HG03469 (cell line): Measurements from ENCODE around the gene TNIP1.

Source experiments
- ATAC-seq: cut with Tn5 transposase; IDR thresholded peaks from one replicate; pipeline ENCODE4 v1.9.1; 2021; ENCODE audit warnings: mild to moderate bottlenecking, moderate library complexity, moderate number of reproducible peaks; ENCODE audit not compliant: unreplicated experiment

TNIP1 gene, protein sequence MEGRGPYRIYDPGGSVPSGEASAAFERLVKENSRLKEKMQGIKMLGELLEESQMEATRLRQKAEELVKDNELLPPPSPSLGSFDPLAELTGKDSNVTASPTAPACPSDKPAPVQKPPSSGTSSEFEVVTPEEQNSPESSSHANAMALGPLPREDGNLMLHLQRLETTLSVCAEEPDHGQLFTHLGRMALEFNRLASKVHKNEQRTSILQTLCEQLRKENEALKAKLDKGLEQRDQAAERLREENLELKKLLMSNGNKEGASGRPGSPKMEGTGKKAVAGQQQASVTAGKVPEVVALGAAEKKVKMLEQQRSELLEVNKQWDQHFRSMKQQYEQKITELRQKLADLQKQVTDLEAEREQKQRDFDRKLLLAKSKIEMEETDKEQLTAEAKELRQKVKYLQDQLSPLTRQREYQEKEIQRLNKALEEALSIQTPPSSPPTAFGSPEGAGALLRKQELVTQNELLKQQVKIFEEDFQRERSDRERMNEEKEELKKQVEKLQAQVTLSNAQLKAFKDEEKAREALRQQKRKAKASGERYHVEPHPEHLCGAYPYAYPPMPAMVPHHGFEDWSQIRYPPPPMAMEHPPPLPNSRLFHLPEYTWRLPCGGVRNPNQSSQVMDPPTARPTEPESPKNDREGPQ

DNA sequence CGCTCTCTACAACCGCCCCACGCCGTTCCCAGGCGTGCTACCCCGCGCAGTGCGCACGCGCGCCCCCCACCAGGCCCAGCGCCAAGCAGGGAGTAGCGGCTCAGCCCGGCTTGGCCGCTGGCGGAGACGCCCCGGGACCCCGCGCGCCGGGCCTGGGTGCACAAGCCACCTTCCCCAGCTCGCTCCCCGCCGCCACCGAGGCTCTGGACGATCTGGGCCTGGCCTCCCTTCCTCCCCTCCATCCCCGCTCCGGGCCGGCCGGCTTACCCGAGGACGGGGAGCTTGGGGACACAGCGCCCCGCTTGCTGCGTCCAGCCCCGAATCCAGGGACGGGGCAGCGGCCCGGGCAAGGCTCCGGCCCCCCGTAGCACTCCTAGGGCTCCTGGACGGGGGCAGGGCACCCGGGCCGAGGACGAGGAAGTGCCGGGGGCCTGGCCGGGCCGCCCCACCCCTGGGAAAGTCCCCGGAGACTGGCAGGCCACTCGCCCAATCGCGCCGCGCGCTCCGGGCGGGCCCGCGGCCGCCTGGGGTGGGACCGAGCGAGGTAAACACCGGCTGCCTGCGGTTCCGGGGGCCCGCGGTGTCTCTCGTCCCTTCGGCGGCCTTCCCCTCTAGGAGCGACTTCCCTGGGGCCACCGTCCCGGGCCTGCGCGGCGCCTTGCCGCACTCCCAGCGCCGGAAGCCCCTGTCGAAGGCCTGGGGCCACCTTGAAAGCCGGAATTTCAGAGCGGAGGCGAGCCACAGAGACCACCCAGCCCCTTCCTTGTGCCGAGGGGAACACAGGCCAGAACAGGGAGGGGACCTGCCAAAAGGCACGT, at the start of gene TNIP1:
TSS of gene TNIP1 (minus strand) at position 422 of the 818 bp plus-strand sequence. CDS start 15,939 bp downstream, outside the sequence.
- ATAC-seq: peak; percentile 72

DNA sequence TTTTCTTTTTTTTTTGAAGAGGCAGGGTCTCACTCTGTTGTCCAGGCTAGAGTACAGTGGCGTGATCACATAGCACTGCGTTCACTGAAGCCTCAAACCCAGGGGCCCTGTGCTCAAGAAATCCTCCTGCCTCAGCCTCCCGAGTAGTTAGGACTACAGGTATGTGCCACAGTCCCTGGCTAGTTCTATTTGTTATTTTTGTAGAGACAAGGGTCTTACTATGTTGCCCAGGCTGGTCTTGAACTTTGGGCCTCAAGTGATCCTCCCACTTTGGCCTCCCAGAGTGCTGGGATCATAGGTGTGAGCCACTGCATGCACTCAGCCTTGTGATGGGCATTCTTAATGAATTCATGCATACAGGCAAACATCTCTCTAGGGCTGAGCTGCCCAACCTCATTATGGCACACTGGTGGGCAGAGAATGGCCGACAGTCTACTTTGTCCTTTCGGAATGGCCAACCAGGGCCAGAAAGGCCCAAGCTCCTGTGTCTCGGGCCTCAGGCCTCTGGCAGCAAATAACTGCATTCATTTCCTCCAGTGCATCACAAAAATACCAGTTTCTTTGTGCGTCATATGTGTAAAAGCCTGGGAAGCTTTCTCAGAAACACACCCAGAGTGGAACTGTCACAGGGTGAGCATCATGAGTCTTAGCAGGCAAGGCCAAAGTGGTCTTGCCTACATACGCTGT, 49.5 kb upstream of the TNIP1 start:
- ATAC-seq: no peak

DNA sequence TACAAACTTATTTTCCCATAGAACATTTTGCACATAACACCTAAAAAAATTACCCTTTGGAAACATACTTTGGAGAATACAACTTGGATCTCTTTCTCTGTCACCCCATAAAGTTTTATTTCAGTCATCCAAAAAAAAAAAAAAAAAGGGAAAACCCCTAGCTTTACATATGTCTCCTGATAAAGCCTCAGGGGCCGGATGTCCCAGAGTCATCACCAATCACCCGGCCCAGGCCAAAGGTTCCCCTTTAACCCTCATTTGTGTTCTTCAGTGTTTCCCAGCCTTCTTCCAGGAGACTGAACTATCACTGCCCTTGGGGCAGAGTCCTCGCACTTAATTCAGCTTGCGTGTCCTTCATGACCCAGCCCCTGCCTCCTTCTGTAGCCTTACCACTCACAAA, 48.0 kb upstream of the TNIP1 start:
- no peak for ATAC-seq

DNA sequence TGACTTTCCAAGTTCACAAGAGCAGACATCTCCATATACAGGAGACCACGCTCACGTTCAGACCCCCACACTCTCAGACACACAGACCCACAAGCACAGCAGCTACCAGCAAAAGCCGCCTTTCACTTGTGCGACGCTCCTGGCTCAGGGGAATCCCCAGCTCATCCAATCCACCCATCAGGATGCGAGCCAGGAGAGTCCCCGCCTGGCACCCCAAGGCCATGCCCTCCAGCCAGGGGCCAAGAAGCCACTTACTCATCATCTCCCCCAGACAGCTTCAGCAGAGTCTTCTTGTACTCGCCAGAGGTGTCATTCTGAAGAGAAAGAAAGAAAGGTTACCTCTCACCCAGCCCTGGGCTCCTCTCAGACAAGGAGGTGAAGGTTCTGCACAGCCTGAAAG, 47.1 kb upstream of the TNIP1 start:
- ATAC-seq: no peak

DNA sequence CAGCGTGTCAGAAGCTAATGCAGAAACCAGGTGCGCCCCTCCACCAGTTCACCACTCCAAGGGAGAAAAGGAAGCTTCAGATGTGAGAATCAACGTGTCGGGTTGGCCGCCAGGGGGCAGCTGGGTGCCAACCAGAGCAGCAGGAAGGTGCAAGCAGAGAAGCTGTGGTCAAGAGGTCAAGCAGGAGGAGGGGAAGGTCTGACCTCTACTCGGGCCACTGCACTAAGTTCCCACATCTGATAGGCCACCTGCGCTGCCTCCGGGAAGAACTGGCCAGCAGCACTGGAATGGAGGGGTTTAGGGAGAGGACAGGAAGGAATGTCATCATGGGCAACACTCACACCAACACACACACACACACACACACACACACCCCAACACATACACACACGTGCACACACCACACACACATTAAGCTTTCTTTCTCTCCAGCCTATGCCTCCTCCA, 45.4 kb upstream of the TNIP1 start:
- ATAC-seq: no peak

DNA sequence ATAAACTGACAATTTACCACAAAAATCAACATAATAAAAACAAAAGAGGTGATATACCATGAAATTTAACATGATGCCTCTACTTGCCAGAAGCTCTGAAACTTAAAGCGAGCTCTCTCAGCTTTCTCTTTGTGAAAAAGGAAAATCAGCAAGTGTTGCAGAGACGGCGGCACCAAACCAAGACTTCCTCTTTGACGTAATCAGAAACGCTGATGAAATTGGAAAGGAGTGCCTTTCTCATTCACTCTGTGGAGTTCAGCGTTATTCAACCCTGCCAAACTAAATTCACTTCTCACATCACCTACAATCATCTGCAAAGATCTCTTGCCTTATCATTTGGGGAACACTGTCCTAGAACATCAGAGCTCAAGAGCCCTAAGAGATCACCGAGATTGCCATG, 44.6 kb upstream of the TNIP1 start:
- no peak for ATAC-seq

DNA sequence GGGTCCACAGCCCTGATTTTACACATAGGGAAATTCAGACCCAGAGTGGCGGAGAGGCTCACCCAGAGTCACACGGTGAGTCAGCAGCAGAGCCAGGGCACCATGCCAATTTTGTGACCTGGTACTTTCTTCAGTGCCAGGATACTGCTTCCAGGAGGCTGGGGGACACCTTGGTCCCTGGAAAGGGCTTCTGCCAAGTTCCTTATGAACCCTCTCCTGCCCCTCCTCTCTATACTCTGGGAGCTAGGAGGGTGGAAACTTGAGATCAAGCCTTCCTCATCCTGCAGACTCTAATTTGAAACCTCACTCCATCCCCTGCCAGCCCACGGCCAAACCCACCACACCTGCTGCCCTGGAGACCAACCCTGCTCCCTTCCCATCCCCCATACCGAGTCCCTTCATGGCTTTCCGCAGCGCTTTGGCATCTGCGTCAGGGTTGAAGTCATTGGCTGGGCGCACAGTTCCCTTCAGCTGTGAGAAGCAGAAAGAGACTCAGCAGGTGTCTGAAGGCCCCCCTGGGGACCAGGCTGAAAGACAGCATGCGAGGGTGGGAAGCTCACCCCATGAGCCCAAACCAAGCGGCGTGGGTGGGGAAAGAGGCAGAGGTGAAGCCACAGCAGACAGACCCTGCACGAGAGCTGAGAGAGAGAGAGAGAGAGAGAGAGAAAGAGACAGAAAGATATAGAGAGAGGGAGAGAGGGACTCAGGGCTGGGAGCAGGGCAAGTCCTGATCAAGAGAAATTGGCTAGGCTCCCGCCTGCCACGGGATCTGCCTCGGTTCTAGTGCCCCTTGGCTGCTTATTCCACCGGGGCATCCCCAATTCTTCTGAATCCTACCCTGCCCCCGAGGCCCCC, 43.3 kb upstream of the TNIP1 start:
- peak; percentile 82 for ATAC-seq

DNA sequence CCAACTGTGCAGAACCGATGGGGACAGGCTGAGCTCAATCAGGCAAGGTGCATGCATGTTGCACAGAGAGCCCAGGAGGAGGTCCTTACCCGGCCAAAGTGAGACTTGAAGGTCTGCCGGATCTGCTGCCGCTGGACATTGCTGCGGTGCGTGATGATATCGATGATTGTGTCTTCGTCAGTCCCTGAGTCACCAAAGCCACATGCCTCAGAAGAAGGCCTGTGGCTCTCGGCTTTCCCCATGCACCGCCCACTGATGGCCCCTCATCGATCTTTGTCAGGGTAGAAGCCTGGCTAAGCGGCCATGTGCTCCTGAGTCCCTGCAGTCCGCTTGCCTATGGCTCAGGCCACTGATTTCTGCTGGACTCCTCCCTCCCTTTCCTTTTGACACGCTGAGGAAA, 42.0 kb upstream of the TNIP1 start:
- no peak for ATAC-seq

DNA sequence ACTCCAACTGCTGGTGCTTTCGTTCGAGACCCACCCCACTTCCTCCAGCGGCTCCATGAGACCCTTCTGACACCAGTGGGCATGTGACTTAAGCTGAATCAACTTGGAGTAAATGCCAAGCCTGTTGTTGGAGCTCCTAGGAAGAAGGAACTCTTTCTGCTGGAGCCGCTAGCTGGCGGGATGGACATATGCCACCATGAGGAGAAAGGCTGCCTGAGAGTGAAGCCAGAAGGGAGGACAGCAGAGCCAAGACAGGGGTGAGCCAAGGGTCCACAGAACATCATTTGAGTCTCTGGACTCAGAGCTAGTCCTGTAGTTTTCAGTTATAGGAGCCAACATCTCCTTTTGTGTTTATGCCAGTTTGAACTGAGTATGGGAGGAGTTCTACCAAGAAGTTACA, 40.8 kb upstream of the TNIP1 start:
- no peak for ATAC-seq

DNA sequence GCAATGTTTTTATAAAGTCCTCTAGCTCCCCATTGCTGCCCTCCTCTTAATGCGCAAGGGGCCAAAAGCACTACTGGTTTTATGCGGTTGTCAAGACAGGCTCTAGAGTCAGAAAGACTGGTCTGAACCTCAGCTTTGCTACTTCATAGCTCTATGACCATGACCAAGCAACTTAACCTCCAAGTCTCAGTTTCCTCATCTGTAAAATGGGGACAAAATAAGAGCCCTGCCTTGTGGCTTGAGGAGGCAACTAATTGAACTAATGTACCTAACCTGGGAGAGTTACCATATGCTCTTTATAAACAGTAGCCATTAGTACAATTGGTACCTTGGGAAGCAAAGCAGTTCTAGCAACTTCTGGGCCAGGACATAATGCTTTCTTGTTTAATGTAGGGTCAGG, 40.3 kb upstream of the TNIP1 start:
- no peak for ATAC-seq

DNA sequence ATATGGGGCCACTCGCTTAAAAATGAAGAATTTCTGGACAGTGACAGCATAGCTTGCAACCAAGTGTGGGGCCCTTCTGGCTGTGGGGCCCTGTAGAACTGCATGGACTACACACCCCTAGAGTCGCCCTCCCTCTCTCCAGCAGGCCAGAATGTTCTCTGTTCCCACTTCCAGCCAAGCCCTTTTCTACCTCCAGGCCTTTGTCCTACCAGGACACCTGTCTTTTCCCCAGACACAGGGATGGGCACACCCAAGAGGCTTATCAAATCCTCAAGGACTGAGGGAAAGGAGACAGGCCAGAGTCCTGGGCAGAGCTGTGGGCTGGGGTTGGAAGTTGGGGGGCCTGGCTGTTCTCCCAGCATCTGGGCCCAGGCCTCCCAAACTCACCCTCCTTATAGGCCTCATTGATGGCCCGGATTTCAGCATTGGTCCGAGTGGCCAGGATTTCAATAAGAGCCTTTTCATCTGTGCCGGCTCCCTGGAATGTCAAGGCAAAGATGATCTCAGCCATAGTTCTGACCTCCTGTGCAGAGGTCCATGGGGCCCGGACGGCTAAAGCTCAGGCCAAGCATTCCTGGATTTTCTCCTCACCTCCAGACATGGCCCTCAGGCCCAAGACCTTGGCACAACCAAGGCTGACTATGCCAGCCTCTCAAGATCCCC, 38.2 kb upstream of the TNIP1 start:
- ATAC-seq: no peak

DNA sequence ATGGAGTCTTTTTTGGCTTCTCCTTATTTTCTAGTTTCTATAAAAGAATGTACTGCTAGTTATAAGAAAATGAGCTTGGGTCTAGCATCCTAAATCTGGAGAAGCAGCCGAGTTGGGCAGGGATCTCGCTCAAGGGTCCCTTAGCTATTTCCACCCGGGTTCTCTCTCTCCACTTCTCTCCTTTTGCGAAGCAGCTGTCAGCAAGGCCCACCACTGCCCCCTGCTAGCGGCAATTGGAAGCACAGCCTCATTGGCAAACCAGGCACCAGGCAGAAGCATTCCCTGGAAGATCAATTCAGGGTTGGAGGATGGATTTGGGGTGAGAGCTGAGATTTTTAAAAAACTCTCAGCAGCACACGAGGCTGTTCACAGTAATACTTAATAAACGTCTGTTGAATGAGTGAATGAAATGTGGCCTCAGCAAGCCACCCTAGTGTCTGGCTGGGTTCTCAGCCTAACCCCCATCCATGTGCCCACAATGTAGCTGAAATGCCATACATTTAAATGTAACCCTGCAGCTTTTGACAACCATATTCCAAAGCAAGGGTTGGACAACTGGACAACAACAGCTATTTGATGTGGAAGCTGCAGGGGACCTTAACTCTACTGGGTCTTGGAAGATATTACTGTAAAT, 34.6 kb upstream of the TNIP1 start:
- ATAC-seq: no peak

DNA sequence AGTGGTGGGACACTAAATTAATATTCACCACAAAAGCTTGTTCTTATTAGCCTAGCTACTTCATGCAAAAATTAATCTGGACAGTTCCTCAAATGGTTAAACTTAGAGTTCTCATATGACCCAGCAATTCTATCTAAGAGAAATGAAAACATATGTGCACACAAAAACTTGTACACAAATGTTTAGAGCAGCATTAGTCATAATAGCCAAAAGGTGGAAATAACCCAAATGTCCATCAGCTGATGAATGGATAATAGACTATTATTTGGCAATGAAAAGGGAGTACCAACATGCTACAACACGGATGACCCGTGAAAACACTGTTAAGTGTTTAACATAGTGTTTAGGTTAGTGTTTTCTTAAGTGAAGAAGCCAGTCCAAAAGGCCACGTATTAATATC, 32.8 kb upstream of the TNIP1 start:
- no peak for ATAC-seq

DNA sequence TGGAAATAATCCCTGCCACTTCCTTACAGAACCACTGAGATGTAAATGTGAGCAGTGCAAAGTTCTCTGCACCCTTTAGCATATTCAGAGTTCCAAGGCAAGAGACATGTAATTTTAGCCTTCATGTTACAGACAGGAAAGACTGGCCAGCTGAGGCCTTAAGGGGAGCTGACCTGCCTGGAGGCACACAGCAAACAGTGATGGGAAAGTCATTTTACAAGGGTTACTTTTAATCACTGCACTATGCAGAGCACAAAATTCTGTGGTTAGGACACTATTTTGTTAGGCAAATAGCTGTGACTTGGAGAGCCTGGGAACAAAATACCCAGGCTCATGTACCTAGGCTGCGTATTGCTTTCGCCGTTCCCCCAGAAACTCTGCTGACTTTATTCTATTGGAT, 30.2 kb upstream of the TNIP1 start:
- no peak for ATAC-seq

DNA sequence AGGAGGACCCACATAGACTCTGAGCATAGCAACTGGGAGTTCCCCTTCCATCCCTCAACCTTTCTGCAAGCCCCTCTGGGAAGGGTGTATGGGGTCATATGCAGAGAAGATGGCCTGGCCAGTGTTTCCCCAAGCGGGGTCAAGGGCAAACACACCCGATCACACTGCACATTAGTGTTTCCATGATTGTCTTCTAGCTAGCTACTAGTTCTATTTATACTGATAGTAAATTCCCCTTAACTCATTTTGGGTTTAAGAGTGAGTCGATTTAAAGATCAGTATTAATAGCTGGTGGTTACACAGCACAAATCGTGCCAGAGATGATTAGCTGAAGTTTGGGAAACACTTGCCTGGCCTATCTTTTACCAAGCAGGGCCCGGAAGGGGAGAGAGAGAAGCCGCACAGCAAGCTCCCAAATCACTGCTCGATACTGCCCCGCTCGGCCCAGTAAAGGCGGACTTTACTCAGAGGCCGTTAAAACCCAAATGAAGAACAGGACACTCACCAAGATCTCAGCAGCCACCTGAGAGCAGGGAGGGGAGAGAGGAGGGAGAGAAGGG, 29.4 kb upstream of the TNIP1 start:
- ATAC-seq: no peak

DNA sequence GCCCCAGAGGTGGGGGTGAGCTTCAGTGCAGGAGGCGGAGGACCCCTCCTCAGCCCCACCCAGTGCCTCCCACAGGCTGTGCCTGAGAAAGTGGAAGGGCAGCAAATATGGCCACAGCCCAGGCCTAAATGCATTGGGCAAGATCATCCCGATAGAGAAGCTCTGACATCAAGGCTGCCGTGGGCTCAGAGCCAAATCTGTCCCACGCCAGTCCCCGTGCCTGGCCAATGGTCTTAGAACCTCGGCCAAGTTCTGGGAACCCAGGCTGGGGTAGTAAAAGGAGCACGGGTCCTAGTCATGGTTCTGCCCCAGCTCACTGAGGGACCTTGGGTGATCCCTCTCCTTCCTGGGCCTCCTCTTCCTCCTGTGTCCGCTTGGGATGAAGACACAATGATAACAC, 27.7 kb upstream of the TNIP1 start:
- no peak for ATAC-seq

DNA sequence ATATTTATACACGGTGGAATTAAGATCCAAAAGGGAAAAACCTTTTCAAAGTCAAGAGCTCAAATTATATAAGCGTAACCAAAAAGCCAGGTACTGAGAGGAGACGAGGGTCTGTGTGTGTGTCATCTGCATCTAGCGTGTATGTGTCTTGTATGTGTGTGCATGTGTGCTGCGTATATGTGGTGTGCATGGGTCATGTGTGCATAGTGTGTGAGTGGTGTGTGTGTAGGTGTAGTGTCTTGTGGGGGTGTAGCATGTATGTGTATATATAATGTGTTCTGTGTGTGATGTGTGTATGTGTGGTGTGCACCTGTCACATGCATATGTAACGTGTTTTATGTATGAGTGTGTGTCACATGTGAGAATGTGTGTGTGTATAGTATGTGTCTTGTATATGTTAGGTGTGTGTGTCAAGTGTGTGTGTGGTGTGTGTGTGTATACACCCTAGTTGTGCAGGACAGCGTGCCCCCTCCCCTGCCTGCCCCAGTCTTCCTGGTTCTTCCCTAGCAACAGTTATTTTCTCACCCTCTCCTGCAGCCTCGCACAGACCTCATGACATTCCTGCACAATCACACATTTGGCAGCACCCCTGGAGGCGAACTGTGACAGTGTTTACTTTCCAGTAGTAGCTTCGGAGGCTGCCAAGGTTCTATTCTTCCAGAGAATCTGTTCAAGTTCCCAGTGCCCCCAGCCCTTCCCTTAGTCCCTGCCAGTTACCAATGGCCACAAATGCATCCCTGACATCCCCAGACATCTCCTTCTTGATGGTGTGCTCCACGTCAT, 27.1 kb upstream of the TNIP1 start:
- no peak for ATAC-seq

DNA sequence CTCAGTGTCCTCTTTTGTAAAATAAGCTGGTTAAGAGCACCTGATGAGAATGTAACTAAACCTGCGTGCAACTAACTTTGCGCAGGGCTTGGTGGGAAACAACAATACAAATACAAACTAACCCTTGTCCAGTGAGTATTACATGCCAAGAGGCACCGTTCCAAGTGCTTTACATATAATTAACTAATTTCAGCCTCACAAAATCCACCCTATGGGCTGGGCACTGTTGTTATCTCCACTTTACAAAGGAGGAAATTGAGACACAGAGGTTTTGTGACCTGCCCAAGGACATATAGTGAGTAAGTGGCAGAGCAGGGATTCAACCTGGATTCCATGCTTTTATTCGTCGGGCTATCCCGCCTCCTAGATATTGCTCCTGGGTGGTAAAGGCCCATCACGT, 26.2 kb upstream of the TNIP1 start:
- no peak for ATAC-seq
